Sigmoid colon (tissue), 4 donors: ENCODE data around the gene SNAI3.

ENCODE experiments used
- POLR2A ChIP-seq, 2 donors: fragments of 450-650 bp; IDR thresholded peaks; one replicate each; pipeline ENCODE4 v1.6.1; 2016; ENCODE audit warnings: antibody characterized with exemption in 2 of 2, mild to moderate bottlenecking in 2 of 2, moderate library complexity in 2 of 2
- POLR2AphosphoS5 ChIP-seq, 4 donors: sonication (generic); formaldehyde crosslinking; IDR thresholded peaks; one replicate each; pipeline ENCODE4 v1.6.1; 2017; ENCODE audit warnings: antibody characterized with exemption in 4 of 4
- TF ChIP-seq, protein P1 (sequence below), 4 experiments: fragments of 450-650 bp in 3 of 4; fragments of 200-600 bp in 1 of 4; IDR thresholded peaks; one replicate each; pipeline ENCODE4 v1.5.1; 2016 to 2019; ENCODE audit warnings: antibody characterized with exemption in 4 of 4, mild to moderate bottlenecking in 3 of 4, moderate library complexity in 2 of 4

- no peak for TF ChIP-seq POLR2A (IDR thresholded peaks at IDR 0.05)
- no peak for TF ChIP-seq POLR2AphosphoS5 (IDR thresholded peaks at IDR 0.05)
- TF ChIP-seq, protein P1, sequence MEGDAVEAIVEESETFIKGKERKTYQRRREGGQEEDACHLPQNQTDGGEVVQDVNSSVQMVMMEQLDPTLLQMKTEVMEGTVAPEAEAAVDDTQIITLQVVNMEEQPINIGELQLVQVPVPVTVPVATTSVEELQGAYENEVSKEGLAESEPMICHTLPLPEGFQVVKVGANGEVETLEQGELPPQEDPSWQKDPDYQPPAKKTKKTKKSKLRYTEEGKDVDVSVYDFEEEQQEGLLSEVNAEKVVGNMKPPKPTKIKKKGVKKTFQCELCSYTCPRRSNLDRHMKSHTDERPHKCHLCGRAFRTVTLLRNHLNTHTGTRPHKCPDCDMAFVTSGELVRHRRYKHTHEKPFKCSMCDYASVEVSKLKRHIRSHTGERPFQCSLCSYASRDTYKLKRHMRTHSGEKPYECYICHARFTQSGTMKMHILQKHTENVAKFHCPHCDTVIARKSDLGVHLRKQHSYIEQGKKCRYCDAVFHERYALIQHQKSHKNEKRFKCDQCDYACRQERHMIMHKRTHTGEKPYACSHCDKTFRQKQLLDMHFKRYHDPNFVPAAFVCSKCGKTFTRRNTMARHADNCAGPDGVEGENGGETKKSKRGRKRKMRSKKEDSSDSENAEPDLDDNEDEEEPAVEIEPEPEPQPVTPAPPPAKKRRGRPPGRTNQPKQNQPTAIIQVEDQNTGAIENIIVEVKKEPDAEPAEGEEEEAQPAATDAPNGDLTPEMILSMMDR (IDR thresholded peaks at IDR 0.05): no peak
Observed at GRCh38 chr16:88692861-88693260, 6.6 kb upstream of the SNAI3 start.
